ENCODE data around the gene ZNF568. TPM values are rescaled to one million over a fixed set of nuclear protein-coding genes. Genes with fewer than 3 reads are reported as not detected.

ZNF568 gene
- total RNA-seq, 1 donor from 2014 or later: 9.3 TPM

DNA sequence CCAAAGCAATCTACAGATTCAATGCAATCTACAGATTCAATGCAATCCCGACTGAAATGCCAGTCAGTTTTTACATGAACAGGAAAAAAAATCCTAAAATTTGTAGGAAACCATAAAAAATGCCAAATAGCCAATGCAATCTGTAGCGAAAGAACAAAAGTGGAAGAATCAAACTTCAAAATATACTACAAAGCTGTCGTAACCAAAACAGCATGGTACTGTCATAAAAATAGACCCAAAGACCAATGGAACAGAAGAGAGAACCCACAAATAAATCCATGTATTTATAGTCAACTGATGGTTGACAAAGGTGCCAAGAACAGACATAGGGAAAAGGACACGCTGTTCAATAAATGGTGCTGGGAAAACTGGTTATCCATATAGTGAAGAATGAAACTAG lies 17.7 kb upstream of the ZNF568 start:
- DNase-seq: no peak
- H3K27ac Mint-ChIP-seq (ENCODE audit: unreplicated experiment): no peak overlapping the region
- peaks cover 67% of the 10 kb centered on the region for H3K36me3 Mint-ChIP-seq (ENCODE audit: unreplicated experiment)
- H3K27me3 Mint-ChIP-seq (ENCODE audit: unreplicated experiment): peaks cover 4% of the 10 kb centered on the region
- no peaks in the 10 kb centered on the region for H3K4me1 Mint-ChIP-seq (ENCODE audit: low read depth, unreplicated experiment)
- TF ChIP-seq, protein P1, sequence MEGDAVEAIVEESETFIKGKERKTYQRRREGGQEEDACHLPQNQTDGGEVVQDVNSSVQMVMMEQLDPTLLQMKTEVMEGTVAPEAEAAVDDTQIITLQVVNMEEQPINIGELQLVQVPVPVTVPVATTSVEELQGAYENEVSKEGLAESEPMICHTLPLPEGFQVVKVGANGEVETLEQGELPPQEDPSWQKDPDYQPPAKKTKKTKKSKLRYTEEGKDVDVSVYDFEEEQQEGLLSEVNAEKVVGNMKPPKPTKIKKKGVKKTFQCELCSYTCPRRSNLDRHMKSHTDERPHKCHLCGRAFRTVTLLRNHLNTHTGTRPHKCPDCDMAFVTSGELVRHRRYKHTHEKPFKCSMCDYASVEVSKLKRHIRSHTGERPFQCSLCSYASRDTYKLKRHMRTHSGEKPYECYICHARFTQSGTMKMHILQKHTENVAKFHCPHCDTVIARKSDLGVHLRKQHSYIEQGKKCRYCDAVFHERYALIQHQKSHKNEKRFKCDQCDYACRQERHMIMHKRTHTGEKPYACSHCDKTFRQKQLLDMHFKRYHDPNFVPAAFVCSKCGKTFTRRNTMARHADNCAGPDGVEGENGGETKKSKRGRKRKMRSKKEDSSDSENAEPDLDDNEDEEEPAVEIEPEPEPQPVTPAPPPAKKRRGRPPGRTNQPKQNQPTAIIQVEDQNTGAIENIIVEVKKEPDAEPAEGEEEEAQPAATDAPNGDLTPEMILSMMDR (IDR thresholded peaks at IDR 0.05; ENCODE audit: partially characterized antibody, unreplicated experiment): no peak
- no peak overlapping the region for H3K4me3 Mint-ChIP-seq (ENCODE audit: unreplicated experiment)
- H3K9me3 Mint-ChIP-seq (ENCODE audit: unreplicated experiment): peaks cover 42% of the 10 kb centered on the region

- TF ChIP-seq, protein P1 (IDR thresholded peaks at IDR 0.05; ENCODE audit: partially characterized antibody, unreplicated experiment): no peak
- H3K36me3 Mint-ChIP-seq (ENCODE audit: unreplicated experiment): peaks cover 16% of the 10 kb centered on the region
- H3K4me3 Mint-ChIP-seq (ENCODE audit: unreplicated experiment): peak overlapping the region; percentile 95
- H3K27ac Mint-ChIP-seq (ENCODE audit: unreplicated experiment): peak overlapping the region; percentile 87
- peaks cover 4% of the 10 kb centered on the region for H3K4me1 Mint-ChIP-seq (ENCODE audit: low read depth, unreplicated experiment)
- peaks cover 2% of the 10 kb centered on the region for H3K27me3 Mint-ChIP-seq (ENCODE audit: unreplicated experiment)
- peak; percentile 17 for DNase-seq
- H3K9me3 Mint-ChIP-seq (ENCODE audit: unreplicated experiment): peaks cover 6% of the 10 kb centered on the region
Observed at GRCh38 chr19:36916991-36917390, 859 bp downstream of the ZNF568 start.

GRCh38 chr19:36918090-36918489 lies 2.0 kb downstream of the ZNF568 start:
- Mint-ChIP-seq H3K27me3 (ENCODE audit: unreplicated experiment) (peaks cover 4% of the 10 kb centered on the region), H3K4me1 (ENCODE audit: low read depth, unreplicated experiment) (peaks cover 4% of the 10 kb centered on the region), H3K9me3 (ENCODE audit: unreplicated experiment) (peaks cover 6% of the 10 kb centered on the region), H3K36me3 (ENCODE audit: unreplicated experiment) (peaks cover 22% of the 10 kb centered on the region), H3K4me3 (ENCODE audit: unreplicated experiment) (no peak overlapping the region), H3K27ac (ENCODE audit: unreplicated experiment) (no peak overlapping the region)
- TF ChIP-seq, protein P1 (IDR thresholded peaks at IDR 0.05; ENCODE audit: partially characterized antibody, unreplicated experiment): no peak
- no peak for DNase-seq

DNA sequence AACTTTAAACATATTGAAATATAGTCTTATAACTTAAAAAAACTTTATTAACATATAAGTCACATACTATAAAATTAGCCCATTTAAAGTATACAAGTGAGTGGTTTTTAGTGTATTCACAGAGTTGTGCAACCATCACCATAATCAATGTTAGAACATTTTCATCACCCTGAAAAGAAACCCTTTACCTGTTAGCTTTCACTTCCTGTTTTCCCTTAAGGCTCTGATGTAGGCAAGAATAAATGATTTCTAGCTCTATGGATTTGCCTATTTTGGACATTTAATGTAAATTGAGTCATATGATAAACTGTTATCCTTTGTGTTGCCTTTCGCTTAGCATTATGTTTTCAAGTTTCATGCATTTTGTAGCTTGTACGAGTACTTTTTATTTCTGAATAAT lies 15.6 kb downstream of the ZNF568 start:
- Mint-ChIP-seq H3K4me3 (ENCODE audit: unreplicated experiment) (no peak overlapping the region), H3K36me3 (ENCODE audit: unreplicated experiment) (no peaks in the 10 kb centered on the region), H3K4me1 (ENCODE audit: low read depth, unreplicated experiment) (no peaks in the 10 kb centered on the region), H3K27ac (ENCODE audit: unreplicated experiment) (no peak overlapping the region), H3K27me3 (ENCODE audit: unreplicated experiment) (no peaks in the 10 kb centered on the region), H3K9me3 (ENCODE audit: unreplicated experiment) (peaks cover 3% of the 10 kb centered on the region)
- DNase-seq: no peak
- TF ChIP-seq, protein P1 (IDR thresholded peaks at IDR 0.05; ENCODE audit: partially characterized antibody, unreplicated experiment): no peak

- Mint-ChIP-seq H3K4me1 (ENCODE audit: low read depth, unreplicated experiment) (no peaks in the 10 kb centered on the region), H3K27me3 (ENCODE audit: unreplicated experiment) (no peaks in the 10 kb centered on the region)
- DNase-seq: no peak
Observed at GRCh38 chr19:36939153-36939552, 23.0 kb downstream of the ZNF568 start.

More at GRCh38 chr19:36939153-36939552, 23.0 kb downstream of the ZNF568 start:
- H3K4me3 Mint-ChIP-seq (ENCODE audit: unreplicated experiment): no peak overlapping the region
- H3K9me3 Mint-ChIP-seq (ENCODE audit: unreplicated experiment): peaks cover 2% of the 10 kb centered on the region
- TF ChIP-seq, protein P1 (IDR thresholded peaks at IDR 0.05; ENCODE audit: partially characterized antibody, unreplicated experiment): no peak
- H3K36me3 Mint-ChIP-seq (ENCODE audit: unreplicated experiment): peaks cover 25% of the 10 kb centered on the region
- H3K27ac Mint-ChIP-seq (ENCODE audit: unreplicated experiment): no peak overlapping the region
